Measurements from ENCODE around the gene BCKDHB.

The BCKDHB gene

DNA sequence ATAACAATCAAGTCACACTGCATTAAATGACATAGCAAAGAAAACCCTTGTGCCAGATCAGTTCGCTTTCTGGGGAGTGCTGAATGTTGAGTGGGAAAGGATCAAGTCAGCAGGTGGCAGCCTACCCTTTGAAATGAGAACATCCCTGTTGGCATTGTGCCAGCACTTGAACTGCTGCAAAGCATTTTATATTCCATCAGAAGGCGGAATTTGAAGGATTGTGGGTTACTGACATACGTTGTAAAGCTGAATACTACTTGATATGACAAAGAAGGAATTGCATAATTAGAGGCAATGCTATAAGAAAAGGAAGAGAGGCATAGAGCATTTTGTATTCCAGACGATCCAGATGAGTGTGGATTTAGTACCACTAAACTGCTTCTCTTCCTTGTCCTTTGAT lies 26.5 kb downstream of the BCKDHB start:
- TF ChIP-seq, protein P1, sequence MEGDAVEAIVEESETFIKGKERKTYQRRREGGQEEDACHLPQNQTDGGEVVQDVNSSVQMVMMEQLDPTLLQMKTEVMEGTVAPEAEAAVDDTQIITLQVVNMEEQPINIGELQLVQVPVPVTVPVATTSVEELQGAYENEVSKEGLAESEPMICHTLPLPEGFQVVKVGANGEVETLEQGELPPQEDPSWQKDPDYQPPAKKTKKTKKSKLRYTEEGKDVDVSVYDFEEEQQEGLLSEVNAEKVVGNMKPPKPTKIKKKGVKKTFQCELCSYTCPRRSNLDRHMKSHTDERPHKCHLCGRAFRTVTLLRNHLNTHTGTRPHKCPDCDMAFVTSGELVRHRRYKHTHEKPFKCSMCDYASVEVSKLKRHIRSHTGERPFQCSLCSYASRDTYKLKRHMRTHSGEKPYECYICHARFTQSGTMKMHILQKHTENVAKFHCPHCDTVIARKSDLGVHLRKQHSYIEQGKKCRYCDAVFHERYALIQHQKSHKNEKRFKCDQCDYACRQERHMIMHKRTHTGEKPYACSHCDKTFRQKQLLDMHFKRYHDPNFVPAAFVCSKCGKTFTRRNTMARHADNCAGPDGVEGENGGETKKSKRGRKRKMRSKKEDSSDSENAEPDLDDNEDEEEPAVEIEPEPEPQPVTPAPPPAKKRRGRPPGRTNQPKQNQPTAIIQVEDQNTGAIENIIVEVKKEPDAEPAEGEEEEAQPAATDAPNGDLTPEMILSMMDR (IDR thresholded peaks at IDR 0.05; ENCODE audit: low read depth, low read length, missing control alignments): peak; percentile 48
- H3K4me3 ChIP-seq (replicated peaks; ENCODE audit: low read depth, low read length): no peak overlapping the region
- peak; percentile 47 for DNase-seq (ENCODE audit: extremely low read depth, low read depth)

DNA sequence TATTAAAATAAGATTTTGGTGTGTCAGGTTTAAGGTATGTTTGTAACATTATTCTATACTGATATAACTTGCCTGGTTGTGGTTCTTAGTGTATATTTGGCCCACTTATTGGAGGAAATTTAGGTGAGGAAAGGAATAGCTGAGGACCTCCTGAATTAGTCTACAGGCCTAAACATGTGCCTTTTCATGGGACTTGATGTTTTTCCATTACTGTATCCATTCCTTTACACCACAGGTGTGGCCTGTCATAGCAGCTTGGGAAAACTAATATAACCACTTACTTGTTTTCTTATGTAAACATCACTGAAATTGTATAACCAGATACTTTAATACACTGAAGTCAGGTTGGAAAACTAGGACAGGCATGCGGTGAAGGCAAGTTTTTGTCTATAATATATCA lies 27.6 kb downstream of the BCKDHB start:
- DNase-seq (ENCODE audit: extremely low read depth, low read depth): no peak
- TF ChIP-seq, protein P1 (IDR thresholded peaks at IDR 0.05; ENCODE audit: low read depth, low read length, missing control alignments): no peak
- no peak overlapping the region for H3K4me3 ChIP-seq (replicated peaks; ENCODE audit: low read depth, low read length)

DNA sequence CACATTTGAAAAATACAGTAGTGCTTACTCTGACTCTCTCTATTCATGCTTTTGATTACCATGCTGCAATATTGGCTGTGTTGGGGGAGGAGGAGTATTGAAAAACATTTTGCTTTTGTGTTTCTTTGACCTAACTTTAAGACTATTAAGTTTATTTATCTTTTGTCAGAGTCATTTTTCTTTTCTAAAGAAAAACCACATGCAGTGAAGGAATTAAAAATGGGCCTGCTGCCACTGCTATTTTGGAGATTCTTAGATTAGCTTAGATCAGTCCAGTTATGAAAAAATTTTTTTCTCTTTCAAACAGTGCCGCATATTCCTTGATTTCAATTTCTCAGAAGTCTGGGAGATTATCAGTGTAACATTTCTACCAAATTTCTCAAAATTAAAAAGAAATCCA lies 36.1 kb downstream of the BCKDHB start:
- TF ChIP-seq, protein P1 (IDR thresholded peaks at IDR 0.05; ENCODE audit: low read depth, low read length, missing control alignments): no peak
- no peak for DNase-seq (ENCODE audit: extremely low read depth, low read depth)
- no peak overlapping the region for H3K4me3 ChIP-seq (replicated peaks; ENCODE audit: low read depth, low read length)

DNA sequence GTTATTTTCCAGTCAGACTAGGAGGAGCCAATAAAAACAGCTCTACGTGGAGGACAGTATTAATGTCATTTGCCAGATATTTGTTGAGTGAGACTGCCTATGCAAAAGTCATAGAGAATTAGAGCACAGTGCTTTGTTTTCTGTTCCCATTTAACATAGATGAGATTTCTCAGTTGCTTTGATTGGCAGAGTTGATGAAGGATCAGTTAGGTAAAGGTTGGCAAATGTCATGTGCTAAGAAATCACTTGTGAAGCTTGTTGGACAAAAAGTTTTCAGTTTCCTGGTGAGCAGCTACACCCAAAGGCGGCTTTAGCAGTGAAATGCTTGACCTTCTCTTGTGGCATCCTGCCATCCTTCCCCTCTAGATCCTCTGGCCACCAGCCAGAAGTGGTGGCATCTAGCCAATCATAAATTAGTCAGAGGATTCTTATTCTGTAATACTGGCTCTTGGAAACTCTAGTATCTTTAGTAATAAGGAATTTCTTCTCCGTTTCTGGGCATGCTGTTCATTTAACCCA lies 37.0 kb downstream of the BCKDHB start:
- DNase-seq (ENCODE audit: extremely low read depth, low read depth): peak; percentile 79
- no peak overlapping the region for H3K4me3 ChIP-seq (replicated peaks; ENCODE audit: low read depth, low read length)
- TF ChIP-seq, protein P1 (IDR thresholded peaks at IDR 0.05; ENCODE audit: low read depth, low read length, missing control alignments): no peak

DNA sequence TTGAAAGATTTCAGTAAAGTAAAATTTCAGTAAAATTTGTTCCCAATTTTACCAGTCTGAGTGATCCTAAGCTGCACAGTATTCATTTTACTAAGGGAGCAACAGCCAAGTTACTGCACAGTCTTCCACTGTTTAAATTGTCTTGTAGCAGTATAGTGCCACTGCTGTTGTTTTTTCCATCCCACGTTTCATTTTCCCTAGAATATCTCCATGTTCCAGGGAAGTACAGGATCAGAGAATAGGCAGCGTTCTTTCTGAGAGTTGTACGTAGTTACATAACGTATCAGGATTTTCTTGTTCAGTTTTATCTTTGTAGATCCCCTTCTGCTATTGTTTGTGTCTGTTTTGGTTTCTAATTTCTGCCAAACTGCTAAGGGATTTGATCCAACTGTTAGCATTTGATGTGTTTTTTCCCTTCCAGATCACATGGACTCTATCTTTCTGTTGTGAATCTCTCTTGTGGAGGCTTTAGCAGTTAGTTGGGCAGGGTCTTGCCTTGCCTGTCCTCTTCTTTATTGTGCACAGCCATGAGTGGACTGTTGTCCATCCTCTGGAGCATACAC lies 38.4 kb downstream of the BCKDHB start:
- no peak overlapping the region for H3K4me3 ChIP-seq (replicated peaks; ENCODE audit: low read depth, low read length)
- no peak for DNase-seq (ENCODE audit: extremely low read depth, low read depth)
- TF ChIP-seq, protein P1 (IDR thresholded peaks at IDR 0.05; ENCODE audit: low read depth, low read length, missing control alignments): no peak

DNA sequence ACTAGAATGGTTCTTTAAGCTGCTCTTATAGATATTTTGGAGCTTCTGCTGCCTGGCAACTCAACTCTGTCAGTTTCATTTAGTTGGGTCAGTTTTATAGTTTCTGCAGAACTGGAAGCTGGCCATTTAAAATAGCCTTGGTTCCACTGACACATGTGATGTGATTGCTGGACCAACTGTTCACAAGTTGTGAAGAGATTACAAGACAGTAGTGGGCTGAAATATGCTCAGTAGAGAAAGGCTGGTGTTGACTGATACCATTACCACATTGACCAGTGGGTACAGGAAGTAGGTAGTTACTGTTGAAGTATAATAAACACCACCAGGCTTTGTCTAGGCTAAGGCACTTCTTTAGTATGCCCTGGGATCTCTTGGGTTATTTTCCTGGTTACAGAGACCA lies 39.0 kb downstream of the BCKDHB start:
- DNase-seq (ENCODE audit: extremely low read depth, low read depth): no peak
- no peak overlapping the region for H3K4me3 ChIP-seq (replicated peaks; ENCODE audit: low read depth, low read length)
- TF ChIP-seq, protein P1 (IDR thresholded peaks at IDR 0.05; ENCODE audit: low read depth, low read length, missing control alignments): no peak

DNA sequence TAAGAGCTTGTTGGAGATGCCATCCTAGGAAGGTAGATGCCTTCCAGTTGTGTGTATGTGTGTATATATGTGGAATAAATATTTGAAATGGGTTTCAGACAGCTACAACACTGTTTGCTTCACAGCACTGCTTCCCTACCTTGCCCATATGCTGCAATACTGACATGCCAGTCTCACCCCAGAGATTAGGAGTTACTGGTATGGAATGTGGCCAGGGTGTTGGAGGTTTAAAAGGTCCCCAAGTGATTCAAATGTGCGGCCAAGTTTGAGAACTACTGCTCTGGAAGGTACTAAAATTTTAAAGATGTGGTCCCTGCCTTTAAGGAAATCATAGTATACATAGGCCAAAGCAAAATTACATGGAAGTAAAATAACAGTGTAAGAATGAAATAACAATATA lies 39.5 kb downstream of the BCKDHB start:
- DNase-seq (ENCODE audit: extremely low read depth, low read depth): no peak
- TF ChIP-seq, protein P1 (IDR thresholded peaks at IDR 0.05; ENCODE audit: low read depth, low read length, missing control alignments): no peak
- no peak overlapping the region for H3K4me3 ChIP-seq (replicated peaks; ENCODE audit: low read depth, low read length)
